GM21360 (cell line): ENCODE measurements around the gene PNMT.

Experiments
- ATAC-seq: cut with Tn5 transposase; IDR thresholded peaks from one replicate; pipeline ENCODE4 v1.9.1; 2021; ENCODE audit warnings: mild to moderate bottlenecking, moderate library complexity; ENCODE audit not compliant: unreplicated experiment

PNMT gene

DNA sequence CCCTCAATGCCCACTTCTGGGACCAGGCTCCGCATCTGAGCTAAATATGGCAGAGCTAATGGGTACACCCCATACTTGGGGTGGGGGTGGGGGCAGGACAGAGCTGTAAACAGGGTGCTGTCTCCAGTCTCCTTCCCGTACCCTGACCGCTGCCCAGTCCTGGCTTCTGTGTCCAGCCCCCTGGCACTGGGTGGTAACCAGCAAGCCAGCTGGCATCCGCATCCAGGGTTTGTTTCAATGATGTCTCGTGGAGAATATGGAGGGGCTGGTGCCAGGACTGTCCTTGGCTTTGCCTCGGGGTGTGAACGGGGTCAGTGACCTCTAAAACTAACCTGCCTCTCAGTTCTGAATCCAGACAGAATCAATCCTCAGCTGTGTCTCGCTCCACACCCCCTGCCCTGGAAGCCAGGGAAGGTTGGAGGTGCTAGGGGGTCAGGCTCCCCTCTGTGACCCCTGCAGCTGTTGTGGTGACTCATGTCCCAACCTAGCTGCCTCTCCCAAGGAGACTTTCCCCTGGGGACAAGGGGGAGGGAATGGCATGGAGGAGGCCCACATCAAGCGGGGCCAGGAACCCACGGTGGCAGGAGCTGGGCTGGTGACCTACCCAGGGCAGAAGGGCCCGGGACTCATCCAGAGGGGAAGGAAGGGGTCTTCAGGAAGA lies 1.5 kb upstream of the PNMT start:
- ATAC-seq, result no peak

DNA sequence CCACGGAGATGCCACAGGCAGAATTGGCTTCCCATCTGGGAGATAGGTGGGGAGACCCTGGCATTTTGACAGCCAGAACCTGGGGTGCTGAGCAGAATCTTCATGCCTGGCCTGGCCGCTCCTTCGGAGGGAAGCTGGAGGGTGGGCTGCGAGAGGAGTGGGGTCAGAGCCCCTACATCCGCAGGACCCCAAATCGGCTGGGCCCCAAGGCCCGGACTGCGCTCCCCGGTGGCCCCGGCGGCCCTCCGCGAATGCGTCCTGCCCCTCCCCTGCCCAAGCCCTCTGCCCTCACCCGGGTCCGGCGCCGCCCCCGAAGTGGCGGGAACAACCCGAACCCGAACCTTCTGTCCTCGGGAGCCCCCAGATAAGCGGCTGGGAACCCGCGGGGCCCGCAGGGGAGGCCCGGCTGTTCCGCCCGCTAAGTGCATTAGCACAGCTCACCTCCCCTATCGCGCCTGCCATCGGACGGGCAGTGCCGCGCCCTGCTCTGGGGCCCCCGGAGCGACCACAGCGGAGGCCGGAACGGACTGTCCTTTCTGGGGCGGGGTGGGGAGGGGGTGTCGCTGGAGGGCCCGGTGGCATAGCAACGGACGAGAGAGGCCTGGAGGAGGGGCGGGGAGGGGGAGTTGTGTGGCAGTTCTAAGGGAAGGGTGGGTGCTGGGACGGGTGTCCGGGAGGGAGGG lies 850 bp upstream of the PNMT start:
- no peak for ATAC-seq

DNA sequence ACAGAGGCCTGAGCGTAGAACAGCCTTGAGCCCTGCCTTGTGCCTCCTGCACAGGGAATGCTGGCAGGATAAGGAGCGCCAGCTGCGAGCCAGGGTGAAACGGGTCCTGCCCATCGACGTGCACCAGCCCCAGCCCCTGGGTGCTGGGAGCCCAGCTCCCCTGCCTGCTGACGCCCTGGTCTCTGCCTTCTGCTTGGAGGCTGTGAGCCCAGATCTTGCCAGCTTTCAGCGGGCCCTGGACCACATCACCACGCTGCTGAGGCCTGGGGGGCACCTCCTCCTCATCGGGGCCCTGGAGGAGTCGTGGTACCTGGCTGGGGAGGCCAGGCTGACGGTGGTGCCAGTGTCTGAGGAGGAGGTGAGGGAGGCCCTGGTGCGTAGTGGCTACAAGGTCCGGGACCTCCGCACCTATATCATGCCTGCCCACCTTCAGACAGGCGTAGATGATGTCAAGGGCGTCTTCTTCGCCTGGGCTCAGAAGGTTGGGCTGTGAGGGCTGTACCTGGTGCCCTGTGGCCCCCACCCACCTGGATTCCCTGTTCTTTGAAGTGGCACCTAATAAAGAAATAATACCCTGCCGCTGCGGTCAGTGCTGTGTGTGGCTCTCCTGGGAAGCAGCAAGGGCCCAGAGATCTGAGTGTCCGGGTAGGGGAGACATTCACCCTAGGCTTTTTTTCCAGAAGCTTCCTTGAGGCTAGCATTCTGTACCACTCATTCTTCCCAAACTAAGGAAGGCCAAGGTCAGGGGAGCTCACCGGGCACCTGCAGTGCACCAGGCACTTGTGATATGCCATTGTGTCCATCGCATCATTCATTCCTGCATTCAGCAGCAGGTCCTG lies 1.9 kb downstream of the PNMT start:
- ATAC-seq, result no peak

DNA sequence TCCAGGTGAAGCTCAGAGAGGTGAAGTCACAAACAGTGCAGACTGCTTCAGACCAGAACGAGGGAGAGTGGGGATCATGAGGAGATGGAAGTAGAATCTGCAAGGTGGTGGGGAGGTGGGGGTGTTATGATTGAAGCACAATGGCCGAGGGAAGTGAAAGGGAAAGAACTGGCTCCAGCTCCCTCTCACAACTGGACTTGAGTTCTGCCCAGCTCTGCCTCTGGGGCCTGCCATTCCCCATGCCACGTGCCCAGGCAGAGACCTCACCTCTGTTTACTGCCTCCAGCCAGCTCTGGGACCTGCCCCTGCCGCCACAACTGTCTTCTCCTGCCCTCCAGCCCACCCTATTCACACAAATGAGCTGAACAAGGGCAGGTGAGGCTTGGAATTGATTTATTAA lies 2.5 kb downstream of the PNMT start:
- ATAC-seq, result no peak

DNA sequence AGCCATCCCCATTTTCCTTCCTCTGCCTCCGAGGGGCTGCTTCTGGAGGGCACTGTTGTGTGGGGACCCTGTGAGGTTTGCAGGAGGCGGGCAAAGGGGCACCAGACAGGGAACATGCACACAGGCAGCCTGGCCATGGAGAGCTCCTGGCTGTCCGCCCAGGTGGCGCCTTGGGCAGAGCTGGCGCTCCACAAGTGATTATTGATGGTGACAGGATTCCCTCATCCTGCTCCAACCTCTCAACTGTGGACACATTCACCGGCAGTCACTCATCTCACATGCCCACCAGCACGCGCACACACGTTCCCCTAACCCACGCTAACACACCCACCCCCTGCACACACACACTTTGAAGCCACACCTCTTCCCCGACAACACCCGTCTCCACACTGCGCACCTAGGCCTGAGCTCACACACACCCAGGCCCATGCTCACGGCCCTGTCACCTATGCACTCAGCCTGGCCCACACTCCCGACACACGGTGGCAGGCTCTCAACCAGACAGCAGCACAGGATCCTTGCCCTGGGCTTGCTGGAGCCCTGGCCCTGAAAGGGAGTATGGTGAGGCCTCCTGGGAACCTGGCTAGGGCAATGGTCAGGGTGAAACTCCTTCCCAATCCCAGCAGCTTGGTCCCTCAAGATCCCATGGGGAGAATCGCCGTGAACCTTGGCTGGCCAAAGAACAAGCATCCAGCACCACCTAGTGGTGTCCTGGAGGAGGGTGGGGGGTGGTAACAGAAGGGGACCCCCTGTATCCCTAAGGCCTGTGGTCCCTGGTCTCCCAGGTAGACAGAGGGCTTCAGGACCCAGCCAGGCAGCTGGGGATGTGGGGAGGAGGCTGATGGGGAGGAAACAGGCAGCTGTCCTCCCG lies 3.6 kb downstream of the PNMT start:
- ATAC-seq, result no peak

DNA sequence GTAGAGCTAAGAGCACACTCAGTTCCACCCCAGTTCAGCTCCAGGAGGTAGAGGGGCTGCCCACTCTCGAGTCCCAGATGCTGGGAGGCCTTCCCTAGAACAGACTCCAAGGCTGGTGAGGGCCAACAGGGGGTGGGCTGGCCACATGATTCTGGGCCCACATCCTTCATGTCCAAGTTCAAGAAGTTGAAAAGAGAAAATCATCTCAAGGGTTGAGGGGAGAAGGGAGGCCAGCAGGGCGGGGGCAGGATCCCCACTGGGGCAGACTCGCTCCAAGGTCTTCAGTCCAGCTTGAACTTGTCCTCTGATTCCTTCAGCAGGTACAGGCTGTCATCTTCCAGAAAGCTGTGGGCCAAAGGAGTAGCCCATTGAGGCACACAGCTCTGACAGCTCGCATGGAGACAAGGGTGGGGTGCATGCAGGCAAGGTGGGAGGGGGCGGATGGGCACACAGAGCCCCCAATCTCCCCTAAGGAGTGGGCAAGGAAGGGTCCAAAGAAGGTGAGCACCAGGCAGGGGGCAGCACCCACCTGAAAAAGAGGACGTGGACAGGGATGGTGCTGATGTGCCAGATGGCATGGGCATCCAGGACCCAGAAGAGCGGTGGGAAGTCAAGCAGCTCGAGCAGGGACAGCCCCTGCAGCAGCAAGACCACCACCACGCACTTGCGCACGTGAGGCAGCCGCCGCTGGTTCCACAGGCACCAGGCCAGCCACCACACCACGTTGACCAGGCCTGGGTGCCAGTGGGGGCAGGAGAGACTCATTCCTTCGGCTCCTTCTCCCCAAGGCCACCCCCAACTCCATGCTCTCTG lies 4.5 kb downstream of the PNMT start:
- ATAC-seq, result no peak

DNA sequence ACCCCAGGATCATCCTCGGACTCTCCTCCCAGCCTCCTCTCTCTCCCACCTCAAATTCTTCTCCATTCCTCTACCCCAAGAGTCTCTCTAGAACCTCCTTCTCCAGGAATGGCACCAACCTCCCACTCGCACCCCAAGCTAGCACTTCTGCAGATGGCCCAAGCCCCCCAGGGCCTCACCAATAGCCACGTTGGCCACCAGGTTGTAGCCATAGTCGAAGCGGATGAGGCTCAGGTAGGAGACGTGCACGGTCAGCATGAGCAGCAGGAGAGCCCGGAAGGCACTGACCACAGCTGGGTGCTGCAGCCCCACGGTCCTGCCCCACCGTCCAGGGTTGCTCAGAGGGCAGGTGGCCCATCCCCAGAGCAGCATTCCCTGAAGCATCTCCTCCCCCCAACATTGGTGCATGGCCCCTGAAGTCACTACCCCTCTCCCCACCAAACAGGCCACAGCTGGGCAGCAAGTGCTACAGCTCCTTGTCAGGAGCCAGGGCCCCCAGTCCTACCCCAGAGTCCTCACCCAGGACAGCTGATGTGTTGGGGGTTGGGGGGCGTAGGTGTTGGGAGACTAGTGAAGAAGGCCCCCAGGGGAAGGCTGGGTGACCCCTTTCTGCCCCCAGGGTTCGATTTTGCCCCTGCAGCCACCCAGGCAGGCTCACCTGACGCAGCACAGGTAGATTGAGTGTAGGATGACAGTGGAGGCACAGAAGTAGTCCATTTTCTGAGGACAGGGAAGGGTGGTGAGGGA lies 5.3 kb downstream of the PNMT start:
- no peak for ATAC-seq

DNA sequence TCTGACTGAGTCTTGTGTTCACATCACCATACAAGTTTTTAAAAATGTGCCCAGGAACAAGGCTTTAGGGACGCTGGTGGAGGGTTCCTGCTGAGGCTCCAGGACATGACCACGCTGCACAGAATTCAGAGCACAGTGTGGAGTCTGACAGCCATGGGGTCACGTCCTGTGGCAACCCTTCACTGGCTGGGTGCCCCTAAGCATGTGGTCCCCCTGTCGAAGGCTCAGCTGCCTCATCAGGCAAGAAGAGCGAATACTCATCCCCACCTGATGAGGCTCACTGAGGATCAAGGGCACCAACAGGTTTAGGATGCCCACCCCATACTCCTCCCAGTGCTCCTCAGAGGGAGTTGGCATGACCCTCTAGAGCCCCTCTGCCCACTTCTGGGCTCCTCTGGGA lies 5.9 kb downstream of the PNMT start:
- ATAC-seq, result no peak

DNA sequence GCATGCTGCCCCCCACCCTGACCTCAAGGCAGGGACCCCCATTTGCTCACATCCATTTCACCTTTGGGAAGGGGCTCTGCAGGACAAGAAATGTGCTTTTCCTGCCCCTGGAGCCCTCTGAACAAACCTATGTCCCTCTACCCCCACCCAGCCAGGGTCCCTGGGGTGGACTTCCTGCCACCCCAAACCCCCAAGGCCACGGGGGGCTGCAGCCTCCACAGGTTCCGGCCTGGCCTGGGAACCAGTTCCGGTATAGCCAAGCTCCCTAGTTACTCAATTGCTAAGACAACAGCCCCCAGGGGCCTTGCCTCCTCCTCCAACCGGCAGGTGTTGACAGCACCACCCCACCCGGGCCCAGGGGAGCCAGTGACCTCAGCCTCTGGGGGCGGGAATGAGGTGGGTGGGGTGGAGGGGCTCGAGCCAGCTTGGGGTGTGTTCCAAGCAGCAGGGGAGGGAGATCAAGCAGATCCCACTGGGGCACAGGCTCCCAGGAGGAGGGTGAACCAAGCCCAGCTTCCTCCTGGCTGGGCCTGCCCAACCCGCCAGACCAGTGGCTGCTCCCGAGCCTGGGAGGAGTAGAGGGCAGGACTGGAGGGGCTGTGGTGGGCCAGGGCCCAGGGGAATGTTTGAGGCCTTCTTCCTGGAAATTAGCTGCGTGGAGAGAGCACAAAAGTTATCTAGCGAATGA lies 6.6 kb downstream of the PNMT start:
- no peak for ATAC-seq

DNA sequence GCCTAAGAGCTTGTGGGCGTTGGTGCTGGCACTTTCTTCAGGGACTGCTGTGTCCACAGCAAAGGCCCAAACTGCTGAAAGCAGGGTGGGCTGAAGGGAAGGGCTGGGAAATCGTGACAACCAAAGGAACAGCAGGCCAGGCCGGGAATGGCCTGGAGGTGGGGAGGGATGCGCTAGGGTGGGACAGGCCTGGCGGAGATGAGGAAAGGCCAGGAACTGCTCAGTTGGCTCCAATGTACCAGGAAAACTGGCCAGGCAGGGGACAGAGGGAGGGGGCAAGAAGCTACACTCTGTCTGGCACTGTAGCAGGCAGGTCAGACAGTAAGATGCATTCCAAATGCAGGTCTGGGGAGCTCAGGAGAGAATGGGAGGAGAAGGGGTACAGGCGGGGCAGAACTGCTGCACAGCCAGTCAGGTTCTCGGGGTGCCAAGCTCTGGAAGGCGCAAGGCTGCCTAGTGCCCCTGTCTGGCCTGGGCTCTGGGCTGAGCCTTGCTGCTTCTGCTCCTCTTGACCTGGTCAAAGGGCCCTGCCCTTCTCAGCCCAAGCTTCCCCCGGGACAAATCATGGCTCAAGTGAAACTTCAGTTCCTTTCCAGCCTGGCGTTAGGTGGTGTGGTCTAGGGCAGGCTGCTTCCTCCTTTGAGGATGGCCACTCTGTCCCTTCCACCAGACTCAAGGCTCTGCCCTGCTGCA lies 7.3 kb downstream of the PNMT start:
- no peak for ATAC-seq

DNA sequence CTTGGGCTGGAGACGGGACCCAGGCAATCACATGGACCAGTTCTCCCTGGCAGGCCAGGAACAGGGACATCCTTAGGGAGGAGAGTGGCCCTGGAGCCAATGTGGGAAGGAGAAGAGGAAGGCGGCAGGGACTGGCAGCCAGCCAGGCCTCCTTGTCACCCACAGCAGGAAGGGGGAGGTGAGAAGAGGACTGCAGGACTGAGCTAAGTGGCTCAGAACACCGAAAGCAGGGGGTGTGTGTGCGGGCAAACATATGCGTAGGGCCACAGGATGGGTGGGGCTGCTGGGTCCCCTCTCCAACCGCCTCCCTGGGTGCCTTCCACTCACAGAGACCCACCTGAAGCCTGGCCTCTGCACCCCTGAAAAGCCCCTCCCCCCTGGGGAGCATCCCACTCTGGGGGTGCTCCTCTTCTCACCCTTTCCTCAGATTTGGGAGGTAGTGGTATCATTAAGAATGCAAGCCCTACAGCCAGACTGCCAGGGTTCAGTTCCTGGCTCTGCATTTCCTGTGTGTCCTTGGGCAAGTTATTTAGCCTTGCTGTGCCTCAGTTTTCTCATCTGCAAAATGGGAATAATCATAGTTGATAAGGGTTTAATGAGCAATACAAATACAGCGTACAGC lies 8.1 kb downstream of the PNMT start:
- ATAC-seq, result no peak

DNA sequence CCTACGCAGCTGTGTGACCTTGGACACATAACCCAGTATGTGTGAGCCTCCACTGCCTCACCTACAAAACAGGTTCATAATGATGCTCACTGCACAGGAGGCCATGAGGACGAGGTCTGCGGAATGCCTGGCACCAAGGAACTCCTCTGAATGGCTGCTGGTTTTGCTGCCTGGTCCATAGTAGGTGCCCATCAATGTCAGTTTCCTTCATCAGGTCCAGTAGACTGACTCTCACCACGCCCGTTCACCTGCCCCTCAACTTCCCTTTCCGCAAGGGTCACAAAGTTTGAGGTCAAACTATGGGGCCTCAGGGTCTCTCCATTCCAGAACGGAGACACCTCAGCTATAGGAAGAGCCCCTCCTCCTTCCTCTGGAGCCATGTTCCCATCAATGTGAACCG lies 8.8 kb downstream of the PNMT start:
- ATAC-seq, result no peak

DNA sequence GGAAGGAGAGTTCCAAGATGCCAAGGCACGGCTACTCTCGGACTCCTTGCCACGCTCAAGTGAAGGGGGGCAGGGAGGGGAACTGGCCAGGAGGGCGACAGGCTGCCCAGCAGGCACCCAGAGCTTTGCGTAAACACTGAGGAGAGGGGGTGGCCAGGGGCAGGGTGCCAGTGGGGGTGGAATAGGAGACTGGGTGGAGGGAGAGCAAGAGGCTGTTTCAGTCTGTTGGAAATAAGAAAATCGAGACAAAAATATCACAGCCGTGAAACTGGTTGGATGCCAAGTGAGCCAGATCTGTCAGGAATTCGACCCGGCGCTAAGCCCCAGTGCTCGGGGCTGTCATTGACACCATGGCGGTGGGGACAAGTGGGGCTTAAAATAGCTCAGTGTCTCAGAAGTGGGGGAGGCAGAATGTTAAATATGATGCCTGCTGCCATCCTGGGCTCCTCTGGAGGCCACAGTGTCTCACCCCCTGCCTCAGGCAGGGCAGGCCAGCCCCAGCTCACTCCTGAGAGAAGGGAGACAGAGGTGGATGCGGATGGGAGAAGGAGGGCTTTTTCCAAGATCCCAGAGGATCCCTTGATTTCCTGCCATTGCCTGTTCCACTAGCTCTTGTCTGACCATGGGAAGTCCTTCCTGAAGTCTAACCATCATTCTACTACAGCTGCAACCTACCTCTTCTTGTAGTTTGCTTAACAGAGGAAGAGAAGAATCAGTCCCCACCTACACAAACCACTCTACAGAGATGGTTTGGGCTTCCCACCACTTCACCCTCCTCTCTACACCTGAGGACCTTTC lies 9.5 kb downstream of the PNMT start:
- ATAC-seq, result no peak

DNA sequence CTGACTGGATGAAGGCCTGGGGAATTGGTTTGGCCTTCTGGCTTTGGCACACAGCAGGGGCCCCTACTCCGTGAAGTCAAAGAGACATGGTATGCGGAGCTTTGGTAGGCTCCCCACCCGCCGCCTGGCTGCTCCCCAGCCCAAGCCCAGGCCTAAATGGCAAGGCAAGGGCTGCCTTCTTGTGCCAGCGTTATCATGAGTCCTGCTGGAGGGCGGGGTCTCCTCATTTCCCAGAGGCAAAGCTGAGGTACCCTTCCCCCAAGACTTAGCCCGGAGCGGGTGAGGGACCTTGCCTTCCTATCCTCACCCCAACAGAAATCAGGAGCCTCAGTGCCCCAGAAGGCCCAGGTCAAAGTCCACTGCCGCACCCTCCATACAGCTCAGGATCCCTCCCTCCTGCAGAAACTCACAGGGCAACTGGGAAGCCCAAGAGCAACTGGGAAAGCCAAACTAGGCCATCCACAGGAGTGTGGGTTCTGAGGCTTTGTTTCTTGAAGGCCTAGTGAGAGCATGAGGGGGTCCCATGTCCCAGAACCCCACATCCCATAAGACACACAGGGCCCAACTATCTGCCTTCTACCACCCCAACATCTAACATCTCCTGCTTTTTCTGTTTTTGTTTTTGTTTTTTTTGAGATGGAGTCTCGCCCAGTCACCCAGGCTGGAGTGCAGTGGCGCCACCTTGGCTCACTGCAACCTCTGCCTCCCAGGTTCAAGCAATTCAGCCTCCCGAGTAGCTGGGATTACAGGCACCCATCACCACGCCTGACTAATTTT lies 10.3 kb downstream of the PNMT start:
- no peak for ATAC-seq

DNA sequence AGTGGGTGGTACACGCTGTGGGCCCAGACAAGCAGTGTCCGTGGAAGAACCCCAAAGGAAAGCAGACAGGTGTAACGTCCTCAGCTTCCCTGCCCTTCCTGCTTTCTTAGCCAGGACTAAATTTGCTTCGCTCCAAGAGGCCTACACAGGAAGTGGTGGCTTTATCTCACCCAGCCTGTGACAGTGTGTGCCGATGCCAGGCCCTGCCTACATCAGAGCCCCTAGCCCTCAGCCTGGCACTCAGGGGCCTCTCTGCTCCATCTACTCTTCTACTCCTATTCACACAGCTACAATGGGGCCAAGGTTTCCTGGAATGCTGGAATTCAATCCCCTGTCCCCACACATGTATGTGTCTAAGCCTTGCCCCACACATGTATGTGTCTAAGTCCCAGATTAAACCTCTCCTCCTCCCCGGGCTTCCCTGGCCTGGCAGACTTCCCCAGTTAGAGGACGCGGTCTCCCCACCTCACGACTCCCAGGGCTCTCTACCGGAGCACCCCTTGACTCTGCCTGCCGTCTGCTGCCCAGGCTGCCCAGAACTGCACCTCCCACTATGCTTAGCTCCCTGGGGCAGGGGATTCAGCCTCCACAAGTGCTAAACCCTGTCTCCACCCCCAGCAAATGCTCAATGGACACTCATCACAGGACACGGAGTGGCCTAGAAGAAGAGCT lies 11.4 kb downstream of the PNMT start:
- ATAC-seq, result no peak
